ENCODE results near the gene GNPDA1.
A peak's percentile ranks its signal among the peaks of the same experiment; 100 is the strongest.

The GNPDA1 gene

DNA sequence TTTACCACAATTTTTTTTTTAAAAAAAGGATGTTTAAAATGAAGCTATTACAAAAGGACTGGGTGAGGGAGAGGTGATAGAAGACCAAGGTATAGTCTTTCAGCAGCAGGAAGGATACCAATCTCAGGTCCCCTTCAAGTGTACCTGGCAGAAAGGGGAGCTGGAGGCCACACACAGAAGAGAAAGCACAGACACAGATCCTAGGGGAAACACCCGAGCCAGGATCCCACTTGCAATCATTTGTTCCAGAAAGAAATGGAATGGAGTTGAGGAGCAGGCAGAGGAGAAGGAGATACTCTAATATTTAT, 5.6 kb downstream of the GNPDA1 start:
- Histone ChIP-seq H3K4me3 (ENCODE audit: low read depth in 1 of 2, low read length in 2 of 2) (no peak overlapping the region), H3K36me3 (ENCODE audit: insufficient read depth, low read length) (peaks cover 56% of the 10 kb centered on the region), H3K4me2 (ENCODE audit: insufficient read depth, low read length) (no peak overlapping the region), H3K79me2 (ENCODE audit: insufficient read depth, low read length) (peaks cover 3% of the 10 kb centered on the region), H3K27me3 (ENCODE audit: insufficient read depth, low read length, poor library complexity) (no peaks in the 10 kb centered on the region), H4K20me1 (ENCODE audit: insufficient read depth, low read length) (no peaks in the 10 kb centered on the region; the same call in 1 of the 2 replicates), H2AFZ (ENCODE audit: low read depth, low read length) (no peak overlapping the region), H3K9ac (ENCODE audit: low read depth, low read length) (no peak overlapping the region), H3K4me1 (ENCODE audit: insufficient read depth, low read length) (peaks cover 11% of the 10 kb centered on the region), H3K9me3 (ENCODE audit: insufficient read depth, low read length, severe bottlenecking) (no peaks in the 10 kb centered on the region), H3K27ac (ENCODE audit: low read length) (no peak overlapping the region)
- DNase-seq: no peak
- ATAC-seq (ENCODE audit: insufficient read depth, low read depth): no peak
- TF ChIP-seq CTCF (IDR thresholded peaks at IDR 0.05; ENCODE audit: borderline replicate concordance, extremely low read depth, low read length, poor library complexity, severe bottlenecking) (no peak), EZH2 (IDR thresholded peaks at IDR 0.05; ENCODE audit: borderline replicate concordance, low read depth, low read length, severe bottlenecking) (no peak)

- Histone ChIP-seq H2AFZ (ENCODE audit: low read depth, low read length) (no peak overlapping the region), H3K27me3 (ENCODE audit: insufficient read depth, low read length, poor library complexity) (no peaks in the 10 kb centered on the region), H3K36me3 (ENCODE audit: insufficient read depth, low read length) (peaks cover 62% of the 10 kb centered on the region), H3K4me3 (ENCODE audit: low read depth in 1 of 2, low read length in 2 of 2) (no peak overlapping the region), H3K27ac (ENCODE audit: low read length) (no peak overlapping the region), H3K4me2 (ENCODE audit: insufficient read depth, low read length) (no peak overlapping the region), H4K20me1 (ENCODE audit: insufficient read depth, low read length) (no peaks in the 10 kb centered on the region; the same call in 1 of the 2 replicates), H3K9me3 (ENCODE audit: insufficient read depth, low read length, severe bottlenecking) (no peaks in the 10 kb centered on the region), H3K79me2 (ENCODE audit: insufficient read depth, low read length) (no peaks in the 10 kb centered on the region), H3K9ac (ENCODE audit: low read depth, low read length) (no peak overlapping the region), H3K4me1 (ENCODE audit: insufficient read depth, low read length) (peaks cover 6% of the 10 kb centered on the region)
- DNase-seq (no peak), ATAC-seq (ENCODE audit: insufficient read depth, low read depth) (peak; percentile 63)
- TF ChIP-seq CTCF (IDR thresholded peaks at IDR 0.05; ENCODE audit: borderline replicate concordance, extremely low read depth, low read length, poor library complexity, severe bottlenecking) (no peak), EZH2 (IDR thresholded peaks at IDR 0.05; ENCODE audit: borderline replicate concordance, low read depth, low read length, severe bottlenecking) (no peak)
Observed at GRCh38 chr5:142006363-142007236, 6.2 kb downstream of the GNPDA1 start.

GRCh38 chr5:142003266-142003800, 9.5 kb downstream of the GNPDA1 start:
- H3K4me2 ChIP-seq (ENCODE audit: insufficient read depth, low read length): no peak overlapping the region
- H3K36me3 ChIP-seq (ENCODE audit: insufficient read depth, low read length): peaks cover 72% of the 10 kb centered on the region
- H3K27ac ChIP-seq (ENCODE audit: low read length): no peak overlapping the region
- H2AFZ ChIP-seq (ENCODE audit: low read depth, low read length): no peak overlapping the region
- H4K20me1 ChIP-seq (ENCODE audit: insufficient read depth, low read length): no peaks in the 10 kb centered on the region; the same call in 1 of the 2 replicates
- no peak overlapping the region for H3K9ac ChIP-seq (ENCODE audit: low read depth, low read length)
- H3K4me1 ChIP-seq (ENCODE audit: insufficient read depth, low read length): peaks cover 3% of the 10 kb centered on the region
- no peaks in the 10 kb centered on the region for H3K27me3 ChIP-seq (ENCODE audit: insufficient read depth, low read length, poor library complexity)
- DNase-seq (no peak), ATAC-seq (ENCODE audit: insufficient read depth, low read depth) (no peak)
- H3K79me2 ChIP-seq (ENCODE audit: insufficient read depth, low read length): no peaks in the 10 kb centered on the region
- no peak for TF ChIP-seq EZH2 (IDR thresholded peaks at IDR 0.05; ENCODE audit: borderline replicate concordance, low read depth, low read length, severe bottlenecking)
- TF ChIP-seq CTCF (IDR thresholded peaks at IDR 0.05; ENCODE audit: borderline replicate concordance, extremely low read depth, low read length, poor library complexity, severe bottlenecking): no peak
- no peaks in the 10 kb centered on the region for H3K9me3 ChIP-seq (ENCODE audit: insufficient read depth, low read length, severe bottlenecking)
- H3K4me3 ChIP-seq (ENCODE audit: low read depth in 1 of 2, low read length in 2 of 2): no peak overlapping the region

Data from DND-41 (cell line).